IPS-20b (cell line): Measurements from ENCODE around the gene UBE2L5.
A peak's percentile ranks its signal among the peaks of the same experiment; 100 is the strongest.

Experiments
- H3K27ac ChIP-seq: one replicate; pipeline ENCODE4 v1.5.1; 2013; ENCODE audit warnings: low read length
- H3K27me3 ChIP-seq: 2 replicates; pipeline ENCODE4 v1.6.1; 2013; ENCODE audit warnings: mild to moderate bottlenecking, low read length, inconsistent platforms; ENCODE audit not compliant: insufficient read depth
- H3K36me3 ChIP-seq: 2 replicates; pipeline ENCODE4 v1.6.1; 2013; ENCODE audit warnings: low read depth, mild to moderate bottlenecking, inconsistent platforms, low read length, moderate library complexity; ENCODE audit not compliant: insufficient read depth
- H3K4me1 ChIP-seq: 2 replicates; pipeline ENCODE4 v1.6.1; 2013; ENCODE audit warnings: mild to moderate bottlenecking, control low read depth, inconsistent platforms, low read length, moderate library complexity; ENCODE audit not compliant: insufficient read depth
- H3K4me3 ChIP-seq: 2 replicates; pipeline ENCODE4 v1.5.1; 2013; ENCODE audit warnings: mild to moderate bottlenecking, low read length, inconsistent platforms
- H3K9ac ChIP-seq: 2 replicates; pipeline ENCODE4 v1.6.1; 2013; ENCODE audit warnings: low read depth, mild to moderate bottlenecking, inconsistent platforms, low read length, moderate library complexity
- H3K9me3 ChIP-seq: 2 replicates; pipeline ENCODE4 v1.6.1; 2013; ENCODE audit warnings: mild to moderate bottlenecking, low read depth, low read length, inconsistent platforms; ENCODE audit not compliant: insufficient read depth

UBE2L5 gene

GRCh38 chr13:30392681-30393045, 29.6 kb upstream of the UBE2L5 start:
- Histone ChIP-seq H3K9ac (no peak overlapping the region), H3K4me3 (no peak overlapping the region), H3K4me1 (peaks cover 8% of the 10 kb centered on the region)

GRCh38 chr13:30394751-30395191, 27.5 kb upstream of the UBE2L5 start:
- Histone ChIP-seq H3K9ac (peak overlapping the region; percentile 69; the same call in 1 of the 2 replicates), H3K36me3 (no peaks in the 10 kb centered on the region), H3K4me1 (peaks cover 5% of the 10 kb centered on the region; the same call in 1 of the 2 replicates), H3K27me3 (no peaks in the 10 kb centered on the region; the same call in 1 of the 2 replicates), H3K9me3 (no peaks in the 10 kb centered on the region), H3K4me3 (peak overlapping the region; percentile 62; the same call in 1 of the 2 replicates), H3K27ac (no peak overlapping the region)

More at GRCh38 chr13:30392681-30393045, 29.6 kb upstream of the UBE2L5 start:
- Histone ChIP-seq H3K36me3 (no peaks in the 10 kb centered on the region), H3K27ac (no peak overlapping the region), H3K27me3 (no peaks in the 10 kb centered on the region; the same call in 1 of the 2 replicates), H3K9me3 (no peaks in the 10 kb centered on the region)

- Histone ChIP-seq H3K36me3 (no peaks in the 10 kb centered on the region), H3K4me1 (peaks cover 5% of the 10 kb centered on the region; the same call in 1 of the 2 replicates), H3K4me3 (peak overlapping the region; percentile 62), H3K9me3 (no peaks in the 10 kb centered on the region), H3K27ac (no peak overlapping the region), H3K9ac (peak overlapping the region; percentile 69; the same call in 1 of the 2 replicates), H3K27me3 (no peaks in the 10 kb centered on the region; the same call in 1 of the 2 replicates)
Observed at GRCh38 chr13:30395192-30396158, 26.8 kb upstream of the UBE2L5 start.

- Histone ChIP-seq H3K9ac (no peak overlapping the region), H3K9me3 (no peaks in the 10 kb centered on the region), H3K27ac (no peak overlapping the region), H3K36me3 (no peaks in the 10 kb centered on the region), H3K27me3 (no peaks in the 10 kb centered on the region; the same call in 1 of the 2 replicates), H3K4me3 (peak overlapping the region; percentile 47; the same call in 1 of the 2 replicates), H3K4me1 (peaks cover 5% of the 10 kb centered on the region; the same call in 1 of the 2 replicates)
Observed at GRCh38 chr13:30396434-30397075, 25.7 kb upstream of the UBE2L5 start.

GRCh38 chr13:30398601-30399072, 23.7 kb upstream of the UBE2L5 start:
- Histone ChIP-seq H3K9me3 (no peaks in the 10 kb centered on the region), H3K4me1 (peaks cover 5% of the 10 kb centered on the region; the same call in 1 of the 2 replicates), H3K9ac (no peak overlapping the region), H3K36me3 (no peaks in the 10 kb centered on the region), H3K27ac (no peak overlapping the region), H3K4me3 (no peak overlapping the region), H3K27me3 (no peaks in the 10 kb centered on the region; the same call in 1 of the 2 replicates)

- Histone ChIP-seq H3K9ac (no peak overlapping the region), H3K27ac (no peak overlapping the region), H3K4me1 (peaks cover 5% of the 10 kb centered on the region; the same call in 1 of the 2 replicates), H3K4me3 (no peak overlapping the region), H3K27me3 (no peaks in the 10 kb centered on the region), H3K9me3 (no peaks in the 10 kb centered on the region), H3K36me3 (no peaks in the 10 kb centered on the region)
Observed at GRCh38 chr13:30400376-30400775, 21.9 kb upstream of the UBE2L5 start.

GRCh38 chr13:30401347-30401746, 20.9 kb upstream of the UBE2L5 start:
- H3K9ac ChIP-seq = no peak overlapping the region
- no peak overlapping the region for H3K4me3 ChIP-seq
- H3K4me1 ChIP-seq = peaks cover 2% of the 10 kb centered on the region; the same call in 1 of the 2 replicates

GRCh38 chr13:30403456-30403855, 18.8 kb upstream of the UBE2L5 start:
- no peaks in the 10 kb centered on the region for H3K9me3 ChIP-seq
- H3K36me3 ChIP-seq = no peaks in the 10 kb centered on the region
- no peaks in the 10 kb centered on the region for H3K4me1 ChIP-seq
- H3K9ac ChIP-seq = no peak overlapping the region
- no peak overlapping the region for H3K4me3 ChIP-seq
- H3K27ac ChIP-seq = no peak overlapping the region
- 0 out of 2 replicates have a peak, but pooled peaks cover 4% of the 10 kb centered on the region for H3K27me3 ChIP-seq

More at GRCh38 chr13:30401347-30401746, 20.9 kb upstream of the UBE2L5 start:
- Histone ChIP-seq H3K36me3 (no peaks in the 10 kb centered on the region), H3K27ac (no peak overlapping the region), H3K27me3 (no peaks in the 10 kb centered on the region), H3K9me3 (no peaks in the 10 kb centered on the region)

- H3K27me3 ChIP-seq = peaks cover 11% of the 10 kb centered on the region
- H3K36me3 ChIP-seq = no peaks in the 10 kb centered on the region
- no peak overlapping the region for H3K9ac ChIP-seq
- H3K4me1 ChIP-seq = 0 out of 2 replicates have a peak, but pooled peaks cover 4% of the 10 kb centered on the region
- no peak overlapping the region for H3K4me3 ChIP-seq
- no peaks in the 10 kb centered on the region for H3K9me3 ChIP-seq
- no peak overlapping the region for H3K27ac ChIP-seq
Observed at GRCh38 chr13:30404207-30404606, 18.1 kb upstream of the UBE2L5 start.

- H3K27me3 ChIP-seq = peaks cover 20% of the 10 kb centered on the region
- H3K9ac ChIP-seq = no peak overlapping the region
- no peaks in the 10 kb centered on the region for H3K9me3 ChIP-seq
- 0 out of 2 replicates have a peak, but pooled peaks cover 4% of the 10 kb centered on the region for H3K4me1 ChIP-seq
- no peaks in the 10 kb centered on the region for H3K36me3 ChIP-seq
- no peak overlapping the region for H3K4me3 ChIP-seq
- H3K27ac ChIP-seq = no peak overlapping the region
Observed at GRCh38 chr13:30406779-30407416, 15.4 kb upstream of the UBE2L5 start.
